ENCODE measurements around the gene SUV39H1.

Gene SUV39H1

DNA sequence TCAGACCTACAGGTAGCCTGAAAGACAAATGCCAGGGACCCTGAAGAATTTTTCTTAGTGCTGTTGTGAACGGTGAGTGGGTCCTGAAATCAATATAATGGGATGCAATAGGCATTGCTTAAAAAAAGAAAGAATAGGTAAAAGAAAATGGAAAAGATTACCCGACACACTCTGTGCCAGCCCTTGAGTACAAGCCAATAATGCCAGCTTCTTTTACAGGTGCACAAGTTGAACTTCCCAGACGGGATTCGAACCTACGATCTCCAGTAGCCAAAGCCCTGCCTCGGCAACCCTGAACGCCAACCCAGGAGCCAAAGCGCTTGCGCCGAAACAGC is 40.3 kb downstream of the SUV39H1 start:
- POLR2A ChIA-PET: interaction anchor here (0.6 kb wide), 1 partner anchor 432 kb away, joined by 5 read pairs; no protein-coding TSS in a partner anchor
- Histone ChIP-seq H3K27me3 (replicated peaks in 2 of 5; ENCODE audit: control insufficient read depth in 4 of 5, insufficient read depth in 5 of 5, low read length in 4 of 5) (peaks cover 0 to 5% (median 0%) of the 10 kb centered on the region in 5 experiments), H3K27ac (ENCODE audit: insufficient read depth in 1 of 2, low read depth in 1 of 2, low read length in 2 of 2, poor library complexity in 1 of 2, severe bottlenecking in 2 of 2) (peak overlapping the region in 1 of 2 experiments; percentile 78), H3K9me3 (ENCODE audit: control extremely low read depth in 1 of 5, control insufficient read depth in 4 of 5, insufficient read depth in 2 of 5, low read depth in 1 of 5, low read length in 4 of 5) (no peaks in the 10 kb centered on the region), H3K36me3 (ENCODE audit: control insufficient read depth in 4 of 4, insufficient read depth in 4 of 4, low read length in 3 of 4) (no peaks in the 10 kb centered on the region), H3K4me1 (ENCODE audit: control extremely low read depth in 1 of 4, control insufficient read depth in 4 of 4, insufficient read depth in 4 of 4, low read length in 3 of 4) (peaks cover 0 to 19% (median 7%) of the 10 kb centered on the region in 4 experiments), H3K4me3 (ENCODE audit: control insufficient read depth in 1 of 7, extremely low read depth in 1 of 7, insufficient read depth in 4 of 7, low read depth in 2 of 7, low read length in 6 of 7) (peak overlapping the region in 4 of 7 experiments; percentile 48 to 78 (median 62))
- CTCF ChIA-PET: no interaction called here
- WGBS (ENCODE audit: insufficient coverage): 45% methylated on average over 9 of the region's 10 CpGs
- no peak for DNase-seq

DNA sequence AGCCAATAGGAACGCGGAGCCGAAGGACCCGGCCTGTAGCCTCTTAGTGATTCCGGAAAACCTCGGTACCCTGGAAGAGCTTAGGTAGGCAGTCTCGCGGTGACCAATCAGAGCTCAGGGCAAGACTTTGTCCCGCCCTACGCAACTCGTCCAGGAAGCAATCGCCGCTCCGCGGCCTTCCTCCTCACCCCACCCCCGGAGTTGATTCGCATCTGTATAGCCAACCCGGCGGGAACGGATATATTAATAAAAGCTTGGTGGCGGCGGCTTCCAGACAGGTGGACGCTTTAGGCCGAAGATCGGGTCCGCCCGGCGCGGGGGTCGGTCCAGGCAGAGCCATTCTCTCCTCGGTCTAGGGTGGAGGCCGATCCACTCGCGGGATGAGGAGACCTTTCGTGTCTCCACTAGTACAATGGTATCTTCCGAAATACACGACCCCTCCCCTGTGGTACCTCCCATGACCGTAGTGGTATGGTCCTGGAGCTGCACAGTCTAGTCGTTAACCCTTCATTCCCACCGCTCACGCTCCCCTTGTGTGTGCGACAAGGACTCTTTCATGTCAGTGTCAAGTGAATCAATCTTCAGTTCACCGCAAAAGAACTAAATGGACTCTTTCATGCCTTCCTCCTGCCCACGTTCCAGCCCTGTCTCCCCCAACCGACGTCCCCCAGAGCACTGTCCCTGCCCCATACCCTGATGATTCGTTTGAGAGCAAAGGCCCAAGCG is 40.8 kb downstream of the SUV39H1 start:
- DNase-seq: peak; percentile 97 to 99 (median 99)
- CTCF ChIA-PET: no interaction called here
- Histone ChIP-seq H3K27ac (ENCODE audit: insufficient read depth in 1 of 2, low read depth in 1 of 2, low read length in 2 of 2, poor library complexity in 1 of 2, severe bottlenecking in 2 of 2) (peak overlapping the region; percentile 78 to 89), H3K4me3 (ENCODE audit: control insufficient read depth in 1 of 7, extremely low read depth in 1 of 7, insufficient read depth in 4 of 7, low read depth in 2 of 7, low read length in 6 of 7) (peak overlapping the region; percentile 32 to 78 (median 72)), H3K4me1 (ENCODE audit: control extremely low read depth in 1 of 4, control insufficient read depth in 4 of 4, insufficient read depth in 4 of 4, low read length in 3 of 4) (peaks cover 0 to 19% (median 7%) of the 10 kb centered on the region in 4 experiments), H3K27me3 (replicated peaks in 2 of 5; ENCODE audit: control insufficient read depth in 4 of 5, insufficient read depth in 5 of 5, low read length in 4 of 5) (peaks cover 0 to under 1% (median 0%) of the 10 kb centered on the region in 5 experiments), H3K9me3 (ENCODE audit: control extremely low read depth in 1 of 5, control insufficient read depth in 4 of 5, insufficient read depth in 2 of 5, low read depth in 1 of 5, low read length in 4 of 5) (no peaks in the 10 kb centered on the region), H3K36me3 (ENCODE audit: control insufficient read depth in 4 of 4, insufficient read depth in 4 of 4, low read length in 3 of 4) (no peaks in the 10 kb centered on the region)
- POLR2A ChIA-PET: interaction anchor here (0.6 kb wide), 2 partner anchors 64 to 432 kb away, joined by 4 to 5 read pairs; partner anchors contain the start of gene HDAC6
- WGBS (ENCODE audit: insufficient coverage): 42% methylated on average over 39 of the region's 48 CpGs

DNA sequence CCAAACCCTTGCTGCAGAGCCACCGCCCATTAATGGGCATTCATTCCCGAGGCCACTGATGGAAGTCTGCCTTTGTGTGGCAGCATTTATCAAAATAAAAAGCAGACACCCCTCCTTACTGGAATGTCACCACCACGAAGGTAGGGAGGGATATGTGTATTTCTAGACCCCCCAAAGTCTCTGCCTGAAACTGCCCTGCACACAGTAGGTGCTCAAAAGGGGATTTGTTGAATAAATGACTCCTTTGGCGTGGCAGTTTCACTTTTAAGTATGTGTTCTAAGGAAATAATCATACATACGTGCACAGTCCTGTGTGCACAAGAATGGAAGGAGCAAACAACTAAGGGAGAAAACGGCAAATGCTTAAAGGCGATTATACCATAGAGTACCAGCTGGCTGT is 41.4 kb downstream of the SUV39H1 start:
- 66% methylated on average over 5 of the region's 7 CpGs for WGBS (ENCODE audit: insufficient coverage)

DNA sequence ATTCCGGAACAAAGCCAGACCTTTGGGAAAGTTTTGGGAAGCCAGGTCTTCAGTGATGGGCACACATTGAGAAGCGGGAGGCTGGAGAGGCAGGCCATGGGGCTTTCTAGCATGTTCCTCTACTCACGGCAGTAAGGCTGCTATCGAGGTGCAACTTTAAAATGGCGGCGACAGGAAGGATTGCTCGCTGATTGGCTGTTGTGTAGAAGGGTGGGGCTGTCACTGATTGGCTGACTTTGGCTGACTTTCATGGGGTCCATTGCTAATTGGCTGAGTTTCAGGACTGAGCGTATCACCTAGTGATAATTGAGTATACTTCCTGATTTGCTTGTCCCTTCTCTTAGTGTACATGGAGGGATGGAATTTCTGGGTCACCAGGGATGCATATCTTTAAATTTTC is 45.3 kb downstream of the SUV39H1 start:
- 94% methylated on average over 5 of the region's 8 CpGs for WGBS (ENCODE audit: insufficient coverage)
- ChIA-PET CTCF (no interaction called here), POLR2A (no interaction called here)
- Histone ChIP-seq H3K9me3 (ENCODE audit: control extremely low read depth in 1 of 5, control insufficient read depth in 4 of 5, insufficient read depth in 2 of 5, low read depth in 1 of 5, low read length in 4 of 5) (no peaks in the 10 kb centered on the region), H3K36me3 (ENCODE audit: control insufficient read depth in 4 of 4, insufficient read depth in 4 of 4, low read length in 3 of 4) (no peaks in the 10 kb centered on the region), H3K4me3 (ENCODE audit: control insufficient read depth in 1 of 7, extremely low read depth in 1 of 7, insufficient read depth in 4 of 7, low read depth in 2 of 7, low read length in 6 of 7) (no peak overlapping the region), H3K27me3 (replicated peaks in 2 of 5; ENCODE audit: control insufficient read depth in 4 of 5, insufficient read depth in 5 of 5, low read length in 4 of 5) (no peaks in the 10 kb centered on the region), H3K27ac (ENCODE audit: insufficient read depth in 1 of 2, low read depth in 1 of 2, low read length in 2 of 2, poor library complexity in 1 of 2, severe bottlenecking in 2 of 2) (no peak overlapping the region), H3K4me1 (ENCODE audit: control extremely low read depth in 1 of 4, control insufficient read depth in 4 of 4, insufficient read depth in 4 of 4, low read length in 3 of 4) (peaks cover 0 to 10% (median 7%) of the 10 kb centered on the region in 4 experiments)
- DNase-seq: no peak

More for the DNA sequence above, 41.4 kb downstream of the SUV39H1 start:
- Histone ChIP-seq H3K9me3 (ENCODE audit: control extremely low read depth in 1 of 5, control insufficient read depth in 4 of 5, insufficient read depth in 2 of 5, low read depth in 1 of 5, low read length in 4 of 5) (no peaks in the 10 kb centered on the region), H3K4me3 (ENCODE audit: control insufficient read depth in 1 of 7, extremely low read depth in 1 of 7, insufficient read depth in 4 of 7, low read depth in 2 of 7, low read length in 6 of 7) (peak overlapping the region; percentile 32 to 78 (median 72)), H3K36me3 (ENCODE audit: control insufficient read depth in 4 of 4, insufficient read depth in 4 of 4, low read length in 3 of 4) (no peaks in the 10 kb centered on the region), H3K27ac (ENCODE audit: insufficient read depth in 1 of 2, low read depth in 1 of 2, low read length in 2 of 2, poor library complexity in 1 of 2, severe bottlenecking in 2 of 2) (peak overlapping the region; percentile 78 to 89), H3K27me3 (replicated peaks in 2 of 5; ENCODE audit: control insufficient read depth in 4 of 5, insufficient read depth in 5 of 5, low read length in 4 of 5) (no peaks in the 10 kb centered on the region), H3K4me1 (ENCODE audit: control extremely low read depth in 1 of 4, control insufficient read depth in 4 of 4, insufficient read depth in 4 of 4, low read length in 3 of 4) (peaks cover 0 to 19% (median 7%) of the 10 kb centered on the region in 4 experiments)
- no peak for DNase-seq
- ChIA-PET POLR2A (interaction anchor here (0.6 kb wide), 1 partner anchor 63 kb away, joined by 4 read pairs; the partner anchor contains the start of gene HDAC6), CTCF (no interaction called here)

DNA sequence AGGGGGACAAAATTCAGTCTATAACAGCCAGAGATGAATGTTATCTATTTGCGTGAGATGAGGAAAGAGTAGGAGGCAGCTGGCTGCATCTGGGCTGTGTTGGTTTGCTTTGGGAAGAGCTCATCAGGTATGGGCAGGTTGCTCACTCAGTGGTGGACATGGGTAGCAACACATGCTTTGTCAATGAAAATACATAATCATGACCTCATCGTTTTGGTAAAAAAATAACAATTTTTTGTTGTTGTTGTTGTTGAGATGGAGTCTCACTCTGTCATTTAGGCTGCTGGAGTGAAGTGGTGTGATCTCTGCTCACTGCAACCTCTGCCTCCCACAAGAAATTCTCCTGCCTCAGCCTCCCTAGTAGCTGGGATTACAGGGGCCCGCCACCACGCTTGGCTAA is 48.7 kb downstream of the SUV39H1 start:
- POLR2A ChIA-PET: no interaction called here
- Histone ChIP-seq H3K9me3 (ENCODE audit: control extremely low read depth in 1 of 5, control insufficient read depth in 4 of 5, insufficient read depth in 2 of 5, low read depth in 1 of 5, low read length in 4 of 5) (no peaks in the 10 kb centered on the region), H3K27ac (ENCODE audit: insufficient read depth in 1 of 2, low read depth in 1 of 2, low read length in 2 of 2, poor library complexity in 1 of 2, severe bottlenecking in 2 of 2) (no peak overlapping the region), H3K4me3 (ENCODE audit: control insufficient read depth in 1 of 7, extremely low read depth in 1 of 7, insufficient read depth in 4 of 7, low read depth in 2 of 7, low read length in 6 of 7) (no peak overlapping the region), H3K27me3 (replicated peaks in 2 of 5; ENCODE audit: control insufficient read depth in 4 of 5, insufficient read depth in 5 of 5, low read length in 4 of 5) (no peaks in the 10 kb centered on the region), H3K4me1 (ENCODE audit: control extremely low read depth in 1 of 4, control insufficient read depth in 4 of 4, insufficient read depth in 4 of 4, low read length in 3 of 4) (no peaks in the 10 kb centered on the region), H3K36me3 (ENCODE audit: control insufficient read depth in 4 of 4, insufficient read depth in 4 of 4, low read length in 3 of 4) (no peaks in the 10 kb centered on the region)
- 75% methylated on average over 1 of the region's 4 CpGs for WGBS (ENCODE audit: insufficient coverage)
- CTCF ChIA-PET: no interaction called here
- no peak for DNase-seq

DNA sequence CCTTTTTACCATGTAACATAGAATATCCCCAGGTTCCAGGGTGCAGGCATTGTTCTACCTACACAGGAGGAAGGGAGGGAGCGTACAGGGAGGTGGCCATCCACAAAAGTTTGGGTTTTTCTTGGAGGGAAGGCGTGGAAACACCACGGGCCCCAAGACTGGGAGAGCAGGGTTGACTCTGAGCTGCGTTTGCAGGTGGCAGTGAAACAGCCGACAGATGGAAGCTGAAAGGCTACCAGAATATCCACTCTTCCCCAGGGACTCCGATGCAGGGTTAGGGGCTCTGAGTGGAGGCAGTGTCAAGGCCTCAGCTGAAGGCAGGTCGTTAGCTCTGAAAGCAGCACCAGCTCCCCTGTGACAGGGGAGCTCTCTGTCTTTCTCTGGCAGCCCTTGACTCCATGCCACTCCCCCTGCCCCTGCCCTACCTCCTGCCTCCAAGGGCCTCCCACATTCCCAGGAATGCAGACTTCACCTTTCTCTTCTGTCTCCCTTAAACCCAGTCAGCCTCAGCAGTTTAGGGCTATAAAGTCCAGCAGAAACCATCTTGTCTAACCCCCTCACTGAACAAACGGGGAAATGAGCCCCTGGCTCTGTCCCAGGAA is 51.0 kb downstream of the SUV39H1 start:
- ChIA-PET CTCF (interaction anchor here (1.5 kb wide), 1 partner anchor 53 kb away, joined by 3 read pairs; no protein-coding TSS in a partner anchor), POLR2A (no interaction called here)
- Histone ChIP-seq H3K9me3 (ENCODE audit: control extremely low read depth in 1 of 5, control insufficient read depth in 4 of 5, insufficient read depth in 2 of 5, low read depth in 1 of 5, low read length in 4 of 5) (no peaks in the 10 kb centered on the region), H3K4me1 (ENCODE audit: control extremely low read depth in 1 of 4, control insufficient read depth in 4 of 4, insufficient read depth in 4 of 4, low read length in 3 of 4) (no peaks in the 10 kb centered on the region), H3K36me3 (ENCODE audit: control insufficient read depth in 4 of 4, insufficient read depth in 4 of 4, low read length in 3 of 4) (no peaks in the 10 kb centered on the region), H3K4me3 (ENCODE audit: control insufficient read depth in 1 of 7, extremely low read depth in 1 of 7, insufficient read depth in 4 of 7, low read depth in 2 of 7, low read length in 6 of 7) (no peak overlapping the region), H3K27ac (ENCODE audit: insufficient read depth in 1 of 2, low read depth in 1 of 2, low read length in 2 of 2, poor library complexity in 1 of 2, severe bottlenecking in 2 of 2) (no peak overlapping the region), H3K27me3 (replicated peaks in 2 of 5; ENCODE audit: control insufficient read depth in 4 of 5, insufficient read depth in 5 of 5, low read length in 4 of 5) (no peaks in the 10 kb centered on the region)
- 86% methylated on average over 6 of the region's 8 CpGs for WGBS (ENCODE audit: insufficient coverage)
- no peak for DNase-seq

DNA sequence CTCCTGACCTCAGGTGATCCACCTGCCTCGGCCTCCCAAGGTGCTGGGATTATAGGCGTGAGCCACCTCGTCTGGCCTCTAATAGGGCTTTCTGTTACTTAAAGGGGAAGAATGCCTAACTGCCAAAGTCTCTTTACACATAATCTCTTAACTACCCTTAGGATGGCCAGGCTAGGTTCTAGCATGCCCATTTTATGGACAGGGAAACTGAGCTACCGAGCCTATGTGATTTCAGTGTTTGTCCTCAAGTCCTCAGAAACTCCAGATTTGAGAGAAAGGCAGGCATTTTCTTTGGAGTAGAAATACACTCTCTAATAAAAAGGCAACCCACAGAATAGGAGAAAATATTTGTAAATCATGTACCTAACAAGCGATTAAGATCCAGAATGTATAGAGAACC is 52.6 kb downstream of the SUV39H1 start:
- 94% methylated on average over 2 of the region's 5 CpGs for WGBS (ENCODE audit: insufficient coverage)
- ChIA-PET CTCF (no interaction called here), POLR2A (no interaction called here)

More for the DNA sequence above, 52.6 kb downstream of the SUV39H1 start:
- H3K9me3 ChIP-seq (ENCODE audit: control extremely low read depth in 1 of 5, control insufficient read depth in 4 of 5, insufficient read depth in 2 of 5, low read depth in 1 of 5, low read length in 4 of 5): no peaks in the 10 kb centered on the region
- H3K36me3 ChIP-seq (ENCODE audit: control insufficient read depth in 4 of 4, insufficient read depth in 4 of 4, low read length in 3 of 4): no peaks in the 10 kb centered on the region
- DNase-seq: no peak
- no peak overlapping the region for H3K4me3 ChIP-seq (ENCODE audit: control insufficient read depth in 1 of 7, extremely low read depth in 1 of 7, insufficient read depth in 4 of 7, low read depth in 2 of 7, low read length in 6 of 7)
- no peak overlapping the region for H3K27ac ChIP-seq (ENCODE audit: insufficient read depth in 1 of 2, low read depth in 1 of 2, low read length in 2 of 2, poor library complexity in 1 of 2, severe bottlenecking in 2 of 2)
- peaks cover 0 to 4% (median 0%) of the 10 kb centered on the region in 5 experiments for H3K27me3 ChIP-seq (replicated peaks in 2 of 5; ENCODE audit: control insufficient read depth in 4 of 5, insufficient read depth in 5 of 5, low read length in 4 of 5)
- H3K4me1 ChIP-seq (ENCODE audit: control extremely low read depth in 1 of 4, control insufficient read depth in 4 of 4, insufficient read depth in 4 of 4, low read length in 3 of 4): no peaks in the 10 kb centered on the region
